ENCODE measurements around the gene CXorf58. TPM values are rescaled to one million over a fixed set of nuclear protein-coding genes. Genes with fewer than 3 reads are reported as not detected.
"Not testable (repeated sequence)": the region's sequence is repeated elsewhere in the genome, so short reads cannot be mapped to it uniquely, and the experiment has no call there.

The CXorf58 gene
- total and polyA plus RNA-seq, 2 of the 8 experiments (the other 6 are each of a cell fraction or from before 2014, with no cell fraction given) = 0.05 TPM; not detected in 1

GRCh38 chrX:23907498-23908218 is at the start of gene CXorf58, which contains the start of gene APOO (continued):
- TF ChIP-seq RXRA (IDR thresholded peaks at IDR 0.05; ENCODE audit: insufficient read depth, low read depth, low read length) = no peak

- H3K14ac ChIP-seq (ENCODE audit: insufficient read length); H3K36me3 ChIP-seq (ENCODE audit: control insufficient read depth in 2 of 4, insufficient read depth in 4 of 4, low read length in 3 of 4); H3K9ac ChIP-seq (replicated peaks in 1 of 4; ENCODE audit: extremely low read depth in 1 of 4, low read depth in 3 of 4, low read length in 3 of 4); H2BK5ac ChIP-seq (ENCODE audit: low read depth, low read length); H4K8ac ChIP-seq (ENCODE audit: extremely low read depth, insufficient read depth, low read length); DNase-seq (ENCODE audit: low read depth in 1 of 2, low spot score in 2 of 2); H3K9me3 ChIP-seq (ENCODE audit: insufficient read depth in 2 of 2, low read depth in 1 of 2, low read length in 1 of 2); H3K18ac ChIP-seq (ENCODE audit: extremely low read depth, low read length); H4K91ac ChIP-seq (replicated peaks; ENCODE audit: insufficient read length, low read length); POLR2A ChIA-PET (ENCODE audit: partially characterized antibody); H2BK20ac ChIP-seq (ENCODE audit: low read length); H3K27me3 ChIP-seq (replicated peaks in 1 of 4; ENCODE audit: control insufficient read depth in 3 of 4, extremely low read depth in 1 of 4, insufficient read depth in 3 of 4, low read length in 3 of 4); H2AFZ ChIP-seq (ENCODE audit: low read length); H3K4me2 ChIP-seq (ENCODE audit: insufficient read depth in 1 of 2, low read depth in 2 of 2, low read length in 2 of 2); H2BK15ac ChIP-seq (ENCODE audit: low read length); H3K4ac ChIP-seq (replicated peaks; ENCODE audit: insufficient read length, low read depth, low read length); H3K27ac ChIP-seq (ENCODE audit: low read depth, low read length); H3K56ac ChIP-seq (replicated peaks; ENCODE audit: insufficient read length, low read depth, low read length); H4K20me1 ChIP-seq (replicated peaks in 1 of 2; ENCODE audit: control insufficient read depth in 1 of 2, insufficient read depth in 2 of 2, low read length in 2 of 2); H2BK12ac ChIP-seq (ENCODE audit: low read depth, low read length); FAIRE-seq; H3K4me3 ChIP-seq (ENCODE audit: extremely low read depth in 1 of 4, insufficient read depth in 2 of 4, low read depth in 3 of 4, low read length in 4 of 4); H4K5ac ChIP-seq (ENCODE audit: insufficient read length, low read depth, low read length); H2AK5ac ChIP-seq (ENCODE audit: low read depth, low read length); H3K23me2 ChIP-seq (ENCODE audit: low read depth, low read length); H3K79me1 ChIP-seq (ENCODE audit: low read depth, low read length); H3K79me2 ChIP-seq (ENCODE audit: control insufficient read depth in 1 of 2, insufficient read depth in 2 of 2, low read length in 2 of 2); H3K4me1 ChIP-seq (replicated peaks in 1 of 4; ENCODE audit: control insufficient read depth in 3 of 4, insufficient read depth in 4 of 4, low read length in 3 of 4); H2BK120ac ChIP-seq (replicated peaks; ENCODE audit: low read depth, low read length); H3K23ac ChIP-seq (ENCODE audit: insufficient read length): not testable (repeated sequence)
- 91% methylated on average over 2 of the region's 7 CpGs; no CpG with 5 or more reads in 1 of the 2 experiments for WGBS, 2 experiments (ENCODE audit: extremely low coverage in 1 of 2, insufficient coverage in 1 of 2, insufficient read length in 1 of 2, insufficient replicate concordance in 2 of 2, low coverage in 1 of 2, low lambda C conversion rate in 2 of 2, missing lambda C conversion rate in 1 of 2)
- CTCF ChIA-PET (ENCODE audit: partially characterized antibody) = interaction anchor here (0.6 to 1.0 kb wide), 2 partner anchors 19 to 207 kb away, joined by 3 read pairs; no protein-coding TSS in a partner anchor
Measured at GRCh38 chrX:23859238-23859637, 48.6 kb upstream of the CXorf58 start.
